HG02970 (cell line): ENCODE measurements around the gene TAAR5.
"Not testable (repeated sequence)": the region's sequence is repeated elsewhere in the genome, so short reads cannot be mapped to it uniquely, and the experiment has no call there.

Source experiments
- ATAC-seq: cut with Tn5 transposase; IDR thresholded peaks from one replicate; pipeline ENCODE4 v1.9.1; 2021; ENCODE audit warnings: mild to moderate bottlenecking, moderate library complexity, moderate number of reproducible peaks; ENCODE audit not compliant: unreplicated experiment, low FRiP score

TAAR5 gene

DNA sequence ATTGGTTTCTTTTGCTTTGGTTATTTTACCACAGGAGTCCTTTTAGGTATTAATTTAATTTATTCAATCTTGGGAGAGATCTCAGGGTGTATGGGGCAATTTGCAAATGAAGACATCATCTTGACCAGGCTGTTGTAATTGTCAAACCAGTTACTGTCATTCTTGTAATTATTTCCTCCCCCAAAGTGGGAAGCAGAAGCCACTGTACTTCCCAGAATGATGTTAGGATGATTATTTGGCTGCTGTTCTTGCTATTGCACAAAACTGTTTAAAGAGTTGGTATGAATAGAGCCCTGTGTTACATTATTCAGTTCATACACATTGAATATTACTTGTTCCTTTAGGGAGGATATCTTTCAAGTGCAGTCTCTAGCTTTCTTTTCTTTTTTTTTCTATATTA lies 17.8 kb downstream of the TAAR5 start:
- ATAC-seq, result no peak

- no peak for ATAC-seq
Observed at GRCh38 chr6:132570221-132570777, 19.2 kb downstream of the TAAR5 start, which contains the start of gene TAAR6. Gene TAAR6, plus strand, starts transcription at chr6:132570322. Its CDS starts 0 bp downstream, at chr6:132570322.

DNA sequence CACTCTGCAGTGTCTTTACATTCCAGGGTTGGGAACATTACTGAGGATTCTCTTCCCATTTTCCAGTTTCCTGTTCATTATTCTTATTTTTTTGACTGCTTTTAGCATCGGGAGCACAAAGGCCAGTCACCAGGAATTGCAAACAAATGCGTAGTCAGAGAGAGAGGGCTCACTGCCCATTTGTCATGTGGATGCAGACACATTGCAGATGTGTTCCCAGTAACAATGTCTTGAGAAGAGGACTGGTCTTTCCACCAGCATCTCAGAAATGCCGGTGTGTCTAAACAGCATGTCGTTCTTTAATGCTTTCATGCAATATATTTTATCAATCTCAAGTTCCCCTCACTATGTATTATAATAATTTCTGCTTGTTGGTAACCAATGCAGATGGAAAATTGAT lies 20.4 kb downstream of the TAAR5 start:
- ATAC-seq, result no peak

DNA sequence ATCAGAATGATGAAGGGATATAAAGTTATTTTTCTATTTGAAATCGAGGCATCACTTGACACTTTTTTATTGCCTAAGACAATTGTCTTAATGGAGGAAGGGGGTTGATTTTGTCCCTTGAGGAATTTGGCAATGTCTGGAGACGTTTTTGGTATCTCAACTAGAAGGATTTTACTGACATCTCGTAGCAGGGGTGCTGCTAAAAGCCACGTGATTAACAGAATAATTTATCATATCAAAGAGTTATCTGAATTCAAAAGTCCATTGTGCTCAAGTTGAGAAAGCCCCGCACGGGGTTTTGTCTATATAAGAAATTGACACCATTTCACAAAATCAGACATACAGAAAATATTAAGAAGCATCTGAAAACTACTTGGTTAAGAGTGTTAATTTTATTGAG lies 20.9 kb downstream of the TAAR5 start:
- no peak for ATAC-seq

DNA sequence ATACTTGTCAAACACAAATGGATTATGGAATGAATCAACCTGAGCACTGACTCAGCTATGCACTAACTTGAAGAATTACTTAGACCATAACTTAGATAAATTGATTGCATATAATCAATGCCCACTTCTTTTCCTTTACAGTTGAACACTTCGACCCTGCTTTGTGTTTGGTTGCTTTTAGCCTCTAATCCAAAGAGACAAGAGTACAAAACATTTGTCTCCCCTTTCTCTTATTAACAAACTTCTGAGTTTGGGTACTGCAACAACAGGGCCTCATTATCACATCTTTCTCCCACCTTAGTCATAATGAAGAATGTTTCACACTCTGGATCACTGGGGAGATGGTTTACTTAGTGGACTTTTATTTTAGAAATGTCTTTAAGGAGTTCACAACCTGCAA lies 22.0 kb downstream of the TAAR5 start:
- no peak for ATAC-seq

DNA sequence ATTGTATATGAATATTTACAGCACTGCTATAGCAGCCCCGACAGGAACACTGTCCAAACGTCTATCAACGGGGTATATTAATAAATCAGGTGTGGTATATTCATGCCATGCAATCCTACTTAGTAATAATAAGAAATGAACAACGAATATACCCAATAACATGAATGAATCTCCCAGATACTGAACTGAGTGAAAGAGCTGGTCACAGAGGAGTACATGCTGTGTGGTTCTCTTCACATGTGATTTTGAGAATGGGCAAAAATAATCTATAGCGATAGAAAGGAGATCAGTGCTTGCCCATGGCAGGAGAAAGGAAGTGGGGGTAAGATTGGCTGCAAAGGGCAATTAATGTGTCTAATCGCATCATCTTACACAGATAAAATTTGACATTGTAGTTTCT lies 23.1 kb downstream of the TAAR5 start:
- no peak for ATAC-seq

GRCh38 chr6:132560087-132560486 lies 29.5 kb downstream of the TAAR5 start:
- ATAC-seq, result not testable (repeated sequence)

DNA sequence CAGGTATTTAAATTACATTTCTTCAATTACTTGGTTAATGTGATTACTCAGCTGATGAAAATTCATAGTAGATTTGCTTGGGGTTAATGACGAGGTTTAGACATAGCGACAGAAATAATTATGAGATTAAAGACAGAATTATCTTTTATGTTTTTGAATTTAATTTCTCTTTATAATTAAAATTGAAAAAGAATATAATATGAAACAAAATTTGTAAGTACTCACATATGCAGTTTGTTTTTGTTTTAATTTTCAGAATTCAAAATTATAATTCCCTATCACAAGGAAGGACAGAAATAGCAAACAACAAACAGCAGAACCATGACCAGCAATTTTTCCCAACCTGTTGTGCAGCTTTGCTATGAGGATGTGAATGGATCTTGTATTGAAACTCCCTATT lies 37.2 kb downstream of the TAAR5 start, which contains the start of gene TAAR8:
TAAR8 (plus strand) TSS at position 301 of the 400 bp plus-strand sequence; CDS start at position 322, 21 bp downstream.
- ATAC-seq, result no peak

GRCh38 chr6:132551214-132551613 lies 38.3 kb downstream of the TAAR5 start:
- ATAC-seq, result no peak

DNA sequence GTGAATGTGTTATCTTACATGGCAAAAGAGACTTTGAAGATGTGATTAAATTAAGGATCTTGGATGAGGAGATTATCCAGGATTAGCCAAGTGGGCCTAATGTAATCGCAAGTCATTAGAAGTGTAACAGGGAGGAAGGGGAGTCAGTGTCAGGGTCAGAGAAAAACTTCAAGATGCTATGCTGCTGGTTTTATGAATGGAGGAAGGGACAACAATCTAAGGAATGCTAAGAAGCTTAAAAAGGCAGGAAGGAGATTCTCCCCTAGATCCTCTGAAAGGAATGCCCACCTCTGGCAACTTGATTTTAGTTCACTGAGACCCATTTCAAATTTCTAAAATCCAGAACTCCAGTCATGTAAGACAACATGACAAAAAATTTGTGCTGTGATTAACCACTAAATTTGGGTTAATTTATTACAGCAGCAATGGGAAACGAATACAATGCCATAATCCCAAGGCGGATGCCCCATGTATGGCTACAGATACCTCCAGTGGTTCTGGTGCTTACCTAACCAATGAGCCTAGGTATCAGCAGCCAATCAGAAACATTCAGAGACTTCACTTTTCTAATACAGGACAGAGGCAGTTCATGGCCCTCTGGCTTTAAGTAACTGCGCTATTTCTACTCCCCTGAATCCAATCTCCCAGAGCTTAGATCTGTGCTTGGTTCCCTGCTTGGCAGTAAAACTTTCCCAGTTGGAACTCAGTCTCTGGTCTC lies 40.6 kb downstream of the TAAR5 start:
- ATAC-seq, result no peak

GRCh38 chr6:132544826-132545225 lies 44.7 kb downstream of the TAAR5 start:
- no peak for ATAC-seq
